Measurements from ENCODE around the gene OR8J1.

- no peak for TF ChIP-seq CTCF (IDR thresholded peaks at IDR 0.05)
- TF ChIP-seq POLR2A (IDR thresholded peaks at IDR 0.05), result no peak
These were observed 50.3 kb downstream of the OR8J1 start for GRCh38 chr11:56404393-56404792.
